SH-SY5Y (cell line): ENCODE results near the gene PTPRD.

Experiments used
- GATA2 ChIP-seq: IDR thresholded peaks from 2 replicates; pipeline ENCODE4 v1.6.1; 2011; ENCODE audit warnings: mild to moderate bottlenecking, low read depth, low read length
- GATA3 ChIP-seq: IDR thresholded peaks from 2 replicates; pipeline ENCODE4 v1.6.1; 2011; ENCODE audit warnings: low read depth, mild to moderate bottlenecking, low read length, moderate library complexity

DNA sequence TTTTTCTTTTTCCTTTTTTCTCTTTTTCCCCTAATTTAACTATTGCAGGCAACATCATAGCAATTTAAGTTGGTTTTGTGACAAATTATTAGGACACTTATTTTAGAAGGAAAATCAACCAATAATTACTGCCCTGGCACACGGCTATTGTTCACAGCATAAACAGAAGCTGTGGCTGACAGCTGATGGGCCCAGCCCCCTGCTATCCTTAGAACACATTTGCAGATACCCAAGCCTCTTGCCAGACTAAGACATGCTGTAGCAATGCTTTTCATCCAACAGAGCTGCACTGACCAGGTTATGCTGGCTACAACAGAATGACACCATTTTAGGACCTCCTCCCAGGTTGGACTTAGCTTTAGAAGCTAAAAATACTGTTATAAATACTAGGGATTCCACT, 1960.5 kb downstream of the PTPRD start:
- TF ChIP-seq GATA2 (no peak), GATA3 (no peak)
